Panc1 (cell line): Measurements from ENCODE around the gene UBASH3B. TPM values are rescaled to one million over a fixed set of nuclear protein-coding genes. Genes with fewer than 3 reads are reported as not detected.

Experiments
- ATAC-seq: fragments of 200-7000 bp; cut with Tn5 transposase; 2 replicates; pipeline ENCODE4 v1.9.1; 2020; ENCODE audit warnings: mild to moderate bottlenecking, moderate library complexity
- BruUV-seq: library from RNA; stranded (reverse); fragments of 400-500 nt; replicated peaks from 2 replicates; lab custom pipeline; 2021; lab: Mats Ljungman, UMichigan
- CTCF ChIA-PET: fragments of 300-600 bp; sonication (Branson Sonifier 250); formaldehyde crosslinking; loops from one replicate; lab custom pipeline; 2022; ENCODE audit warnings: antibody characterized with exemption; lab: Charles Lee
- POLR2A ChIA-PET: fragments of 300-600 bp; sonication (Branson Sonifier 250); formaldehyde crosslinking; loops from one replicate; lab custom pipeline; 2022; ENCODE audit warnings: antibody characterized with exemption; lab: Charles Lee
- DNase-seq: peaks from one replicate; pipeline ENCODE4 v3.0.0-alpha.2; 2010; ENCODE audit warnings: low read depth, low spot score
- H3K27ac ChIP-seq: 2 replicates; pipeline ENCODE4 v1.5.1; 2011; ENCODE audit warnings: mild to moderate bottlenecking, low read length, inconsistent platforms
- H3K27me3 ChIP-seq: fragments of 200-500 bp; sonication (Bioruptor generic); 2 replicates; pipeline ENCODE4 v1.6.0; 2014; ENCODE audit warnings: low read length, inconsistent platforms; ENCODE audit not compliant: control insufficient read depth, insufficient read depth
- H3K36me3 ChIP-seq: fragments of 200-500 bp; sonication (Bioruptor generic); 2 replicates; pipeline ENCODE4 v1.5.1; 2014; ENCODE audit warnings: inconsistent platforms, mild to moderate bottlenecking, low read length, moderate library complexity; ENCODE audit not compliant: control insufficient read depth, insufficient read depth
- H3K4me1 ChIP-seq: 2 replicates; pipeline ENCODE4 v1.5.1; 2011; ENCODE audit warnings: inconsistent platforms, mild to moderate bottlenecking, low read length, moderate library complexity; ENCODE audit not compliant: control insufficient read depth, insufficient read depth
- H3K4me3 ChIP-seq, 2 experiments: 2 replicates each; pipeline ENCODE4 v1.5.1; 2011 to 2012; ENCODE audit warnings: low read depth in 2 of 2, low read length in 2 of 2, mild to moderate bottlenecking in 2 of 2, inconsistent platforms in 1 of 2, moderate library complexity in 1 of 2
- H3K9me3 ChIP-seq: fragments of 200-500 bp; sonication (Bioruptor generic); 2 replicates; pipeline ENCODE4 v1.5.1; 2014; ENCODE audit warnings: low read depth, mild to moderate bottlenecking, inconsistent platforms, low read length, moderate library complexity; ENCODE audit not compliant: control insufficient read depth, insufficient read depth
- POLR2AphosphoS5 ChIP-seq: IDR thresholded peaks from 2 replicates; pipeline ENCODE4 v1.6.1; 2012; ENCODE audit warnings: mild to moderate bottlenecking, low read depth, low read length, moderate library complexity
- SIN3A ChIP-seq: IDR thresholded peaks from 2 replicates; pipeline ENCODE4 v1.6.1; 2012; ENCODE audit warnings: low read depth, mild to moderate bottlenecking, low read length, moderate library complexity, borderline replicate concordance; ENCODE audit not compliant: insufficient read depth
- TCF7L2 ChIP-seq: IDR thresholded peaks from 2 replicates; pipeline ENCODE4 v1.6.1; 2011; ENCODE audit warnings: mild to moderate bottlenecking, low read depth, low read length, inconsistent platforms
- in situ Hi-C: cut with HindIII; loops from 2 replicates; pipeline ENCODE4 v1.10.0; 2016; ENCODE audit warnings: low sequenced_read_pairs, low pct_unique_long_range_greater_than_20kb
- intact Hi-C: fragments of 100-400 bp; cut with micrococcal nuclease; formaldehyde crosslinking; loops from one replicate; pipeline ENCODE4 v1.10.0; 2022; ENCODE audit not compliant: unreplicated experiment
- total RNA-seq: library from RNA; stranded (reverse); gene quantifications from one replicate; pipeline ENCODE4 v1.2.1, GENCODE V29; 2021; ENCODE audit not compliant: unreplicated experiment
- TF ChIP-seq, protein P1 (sequence below), 2 experiments: IDR thresholded peaks; 2 replicates each; pipeline ENCODE4 v1.6.1; 2011 to 2012; ENCODE audit warnings: low read depth in 2 of 2, control low read depth in 1 of 2, low read length in 1 of 2, mild to moderate bottlenecking in 1 of 2, moderate library complexity in 1 of 2; ENCODE audit not compliant: insufficient read depth in 1 of 2
- TF ChIP-seq, protein P2 (sequence below): fragments of 450-650 bp; IDR thresholded peaks from 2 replicates; pipeline ENCODE4 v1.5.1; 2017; ENCODE audit warnings: mild to moderate bottlenecking

Gene UBASH3B
- total RNA-seq, 1 experiment from 2014 or later = 55.1 TPM

DNA sequence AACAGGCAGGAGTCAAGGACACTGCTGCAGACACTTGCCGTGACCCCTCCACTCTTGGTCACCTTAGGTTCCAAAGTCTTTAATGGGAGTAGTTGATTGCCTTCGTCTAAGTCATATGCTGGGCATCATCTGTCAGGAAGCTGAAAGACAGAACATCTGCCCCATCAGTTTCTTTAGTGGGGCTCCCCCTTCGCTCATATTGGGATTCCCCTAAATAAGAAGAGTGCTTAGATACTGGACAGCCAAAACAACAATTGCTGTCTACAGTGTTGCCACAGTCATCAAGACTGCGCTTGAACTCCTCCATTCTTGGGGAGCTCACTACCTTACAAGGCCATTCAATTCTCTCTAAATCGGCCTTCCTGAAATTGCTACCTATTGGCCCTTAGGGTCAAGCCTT lies 58.5 kb downstream of the UBASH3B start:
- no peaks in the 10 kb centered on the region for H3K4me1 ChIP-seq
- H3K36me3 ChIP-seq = no peaks in the 10 kb centered on the region
- in situ Hi-C loops = no loop called here
- intact Hi-C loops = no loop called here
- CTCF ChIA-PET = no interaction called here
- no peak for DNase-seq
- TF ChIP-seq SIN3A (no peak), POLR2AphosphoS5 (no peak), TCF7L2 (no peak)
- TF ChIP-seq, protein P1, sequence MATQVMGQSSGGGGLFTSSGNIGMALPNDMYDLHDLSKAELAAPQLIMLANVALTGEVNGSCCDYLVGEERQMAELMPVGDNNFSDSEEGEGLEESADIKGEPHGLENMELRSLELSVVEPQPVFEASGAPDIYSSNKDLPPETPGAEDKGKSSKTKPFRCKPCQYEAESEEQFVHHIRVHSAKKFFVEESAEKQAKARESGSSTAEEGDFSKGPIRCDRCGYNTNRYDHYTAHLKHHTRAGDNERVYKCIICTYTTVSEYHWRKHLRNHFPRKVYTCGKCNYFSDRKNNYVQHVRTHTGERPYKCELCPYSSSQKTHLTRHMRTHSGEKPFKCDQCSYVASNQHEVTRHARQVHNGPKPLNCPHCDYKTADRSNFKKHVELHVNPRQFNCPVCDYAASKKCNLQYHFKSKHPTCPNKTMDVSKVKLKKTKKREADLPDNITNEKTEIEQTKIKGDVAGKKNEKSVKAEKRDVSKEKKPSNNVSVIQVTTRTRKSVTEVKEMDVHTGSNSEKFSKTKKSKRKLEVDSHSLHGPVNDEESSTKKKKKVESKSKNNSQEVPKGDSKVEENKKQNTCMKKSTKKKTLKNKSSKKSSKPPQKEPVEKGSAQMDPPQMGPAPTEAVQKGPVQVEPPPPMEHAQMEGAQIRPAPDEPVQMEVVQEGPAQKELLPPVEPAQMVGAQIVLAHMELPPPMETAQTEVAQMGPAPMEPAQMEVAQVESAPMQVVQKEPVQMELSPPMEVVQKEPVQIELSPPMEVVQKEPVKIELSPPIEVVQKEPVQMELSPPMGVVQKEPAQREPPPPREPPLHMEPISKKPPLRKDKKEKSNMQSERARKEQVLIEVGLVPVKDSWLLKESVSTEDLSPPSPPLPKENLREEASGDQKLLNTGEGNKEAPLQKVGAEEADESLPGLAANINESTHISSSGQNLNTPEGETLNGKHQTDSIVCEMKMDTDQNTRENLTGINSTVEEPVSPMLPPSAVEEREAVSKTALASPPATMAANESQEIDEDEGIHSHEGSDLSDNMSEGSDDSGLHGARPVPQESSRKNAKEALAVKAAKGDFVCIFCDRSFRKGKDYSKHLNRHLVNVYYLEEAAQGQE (IDR thresholded peaks at IDR 0.05; ENCODE audit: insufficient read depth in 1 of 2, low read depth in 2 of 2, low read length in 1 of 2) = no peak
- TF ChIP-seq, protein P2, sequence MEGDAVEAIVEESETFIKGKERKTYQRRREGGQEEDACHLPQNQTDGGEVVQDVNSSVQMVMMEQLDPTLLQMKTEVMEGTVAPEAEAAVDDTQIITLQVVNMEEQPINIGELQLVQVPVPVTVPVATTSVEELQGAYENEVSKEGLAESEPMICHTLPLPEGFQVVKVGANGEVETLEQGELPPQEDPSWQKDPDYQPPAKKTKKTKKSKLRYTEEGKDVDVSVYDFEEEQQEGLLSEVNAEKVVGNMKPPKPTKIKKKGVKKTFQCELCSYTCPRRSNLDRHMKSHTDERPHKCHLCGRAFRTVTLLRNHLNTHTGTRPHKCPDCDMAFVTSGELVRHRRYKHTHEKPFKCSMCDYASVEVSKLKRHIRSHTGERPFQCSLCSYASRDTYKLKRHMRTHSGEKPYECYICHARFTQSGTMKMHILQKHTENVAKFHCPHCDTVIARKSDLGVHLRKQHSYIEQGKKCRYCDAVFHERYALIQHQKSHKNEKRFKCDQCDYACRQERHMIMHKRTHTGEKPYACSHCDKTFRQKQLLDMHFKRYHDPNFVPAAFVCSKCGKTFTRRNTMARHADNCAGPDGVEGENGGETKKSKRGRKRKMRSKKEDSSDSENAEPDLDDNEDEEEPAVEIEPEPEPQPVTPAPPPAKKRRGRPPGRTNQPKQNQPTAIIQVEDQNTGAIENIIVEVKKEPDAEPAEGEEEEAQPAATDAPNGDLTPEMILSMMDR = no peak
- POLR2A ChIA-PET = no interaction called here
- no TSS peak for BruUV-seq
- no peak for ATAC-seq
- no peak overlapping the region for H3K27ac ChIP-seq
- no peak overlapping the region for H3K4me3 ChIP-seq
- no peaks in the 10 kb centered on the region for H3K9me3 ChIP-seq
- no peaks in the 10 kb centered on the region for H3K27me3 ChIP-seq

DNA sequence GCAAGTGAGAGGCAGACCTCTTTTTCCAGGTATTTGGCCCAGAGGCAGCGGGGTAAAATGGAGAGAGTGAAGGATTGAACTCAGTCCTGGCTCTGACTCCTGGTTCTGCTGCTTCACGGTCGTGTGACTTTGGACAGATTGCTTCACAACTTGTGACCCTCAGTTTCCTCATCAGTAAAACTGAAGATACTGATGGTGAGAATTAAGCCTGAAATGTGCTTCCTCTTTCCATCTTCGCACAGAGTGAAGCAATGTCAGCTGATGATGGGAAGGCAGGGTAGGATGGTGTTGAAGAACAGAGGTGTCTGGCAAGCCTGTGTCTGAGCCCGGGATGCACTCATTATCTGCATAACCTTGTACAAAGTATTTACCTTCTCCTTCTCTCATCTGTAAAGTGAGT lies 59.0 kb downstream of the UBASH3B start:
- Histone ChIP-seq H3K4me3 (no peak overlapping the region), H3K9me3 (no peaks in the 10 kb centered on the region), H3K4me1 (no peaks in the 10 kb centered on the region), H3K36me3 (no peaks in the 10 kb centered on the region), H3K27ac (no peak overlapping the region), H3K27me3 (no peaks in the 10 kb centered on the region)
- ChIA-PET CTCF (no interaction called here), POLR2A (no interaction called here)
- in situ Hi-C loops = no loop called here
- intact Hi-C loops = no loop called here
- TF ChIP-seq TCF7L2 = no peak
- TF ChIP-seq POLR2AphosphoS5 = no peak
- no peak for TF ChIP-seq SIN3A
- TF ChIP-seq, protein P1 (IDR thresholded peaks at IDR 0.05; ENCODE audit: insufficient read depth in 1 of 2, low read depth in 2 of 2, low read length in 1 of 2) = no peak
- TF ChIP-seq, protein P2 = no peak
- no peak for DNase-seq
- BruUV-seq = no TSS peak
- ATAC-seq = no peak
